ENCODE data around the gene GNAQ. TPM values are rescaled to one million over a fixed set of nuclear protein-coding genes. Genes with fewer than 3 reads are reported as not detected.

The GNAQ gene
- total and polyA plus RNA-seq, 2 experiments from 2014 or later: 21.1 to 43.1 TPM

DNA sequence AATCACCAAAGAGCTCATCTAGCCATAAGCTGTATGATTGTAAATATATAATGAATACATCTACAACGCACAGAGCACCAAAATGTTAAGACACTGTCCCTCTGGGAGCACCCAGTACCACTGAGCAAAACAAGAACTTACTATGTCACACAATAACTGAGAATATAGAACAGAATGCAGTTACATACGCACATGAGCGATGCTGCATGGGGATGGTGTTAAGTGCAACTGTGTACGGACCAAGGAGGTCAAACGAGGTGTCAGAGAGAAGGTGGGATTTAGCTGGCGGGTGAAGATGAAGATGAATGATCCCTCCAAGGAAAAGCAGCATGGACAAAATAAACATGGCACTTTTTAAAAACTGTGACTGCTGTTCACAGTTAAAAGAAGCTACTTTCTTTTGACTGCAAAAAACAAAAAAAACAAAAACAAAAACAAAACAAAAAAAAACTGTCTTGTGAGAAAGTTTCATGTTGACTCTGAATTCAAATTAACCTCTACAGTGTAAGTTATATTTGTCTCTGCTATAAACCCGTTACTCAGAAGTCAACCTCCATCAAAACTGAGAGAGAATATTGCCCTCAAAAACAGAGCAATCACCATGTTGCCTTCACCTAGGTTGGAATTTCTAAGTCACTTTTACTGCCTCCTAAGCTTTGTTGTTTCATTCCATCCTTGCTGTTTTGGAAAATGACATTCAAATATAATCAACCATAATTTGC is 213.9 kb downstream of the GNAQ start:
- Histone ChIP-seq H3K4me2 (no peak overlapping the region), H3F3A (replicated peaks; ENCODE audit: low read depth) (no peaks in the 10 kb centered on the region), H3K4me1 (ENCODE audit: insufficient read depth) (no peaks in the 10 kb centered on the region), H3K79me2 (replicated peaks; ENCODE audit: insufficient read depth) (no peaks in the 10 kb centered on the region), H3K9me2 (ENCODE audit: insufficient read depth) (no peaks in the 10 kb centered on the region), H3K4me3 (no peak overlapping the region), H2AFZ (no peak overlapping the region), H3K27ac (ENCODE audit: low read depth) (no peak overlapping the region), H4K20me1 (replicated peaks; ENCODE audit: insufficient read depth) (no peaks in the 10 kb centered on the region), H3K36me3 (ENCODE audit: insufficient read depth) (no peaks in the 10 kb centered on the region), H3K27me3 (ENCODE audit: insufficient read depth) (no peaks in the 10 kb centered on the region)
- Mint-ChIP-seq H3K27me3 (ENCODE audit: insufficient read depth, low read depth, poor library complexity) (no peaks in the 10 kb centered on the region), H3K36me3 (ENCODE audit: low read depth) (no peaks in the 10 kb centered on the region), H3K27ac (no peak overlapping the region), H3K4me3 (no peak overlapping the region), H3K4me1 (peaks cover 2% of the 10 kb centered on the region; the same call in 1 of the 3 replicates), H3K9me3 (no peaks in the 10 kb centered on the region)
- ATAC-seq (no peak), DNase-seq (ENCODE audit: low spot score) (no peak)
- TF ChIP-seq ZNF462 (CRISPR knock-in tag; IDR thresholded peaks at IDR 0.05) (no peak), POLR2AphosphoS5 (IDR thresholded peaks at IDR 0.05; ENCODE audit: low read depth) (no peak), CTCF (conservative IDR thresholded peaks at IDR 0.05; ENCODE audit: low read depth in 2 of 2) (no peak), STAT1 (IDR thresholded peaks at IDR 0.05; ENCODE audit: unreplicated experiment) (no peak), ZNF331 (CRISPR knock-in tag; IDR thresholded peaks at IDR 0.05; ENCODE audit: low read depth) (no peak), ZNF114 (CRISPR knock-in tag; IDR thresholded peaks at IDR 0.05) (no peak), ETS1 (IDR thresholded peaks at IDR 0.05) (no peak), CREB1 (CRISPR knock-in tag; IDR thresholded peaks at IDR 0.05; ENCODE audit: low read depth) (no peak), JUNB (IDR thresholded peaks at IDR 0.05; ENCODE audit: unreplicated experiment) (no peak), NANOG (IDR thresholded peaks at IDR 0.05; ENCODE audit: borderline replicate concordance) (no peak), EZH2 (IDR thresholded peaks at IDR 0.05; ENCODE audit: low read depth, unreplicated experiment) (no peak), EZH2phosphoT487 (IDR thresholded peaks at IDR 0.05; ENCODE audit: unreplicated experiment) (no peak)
- TF ChIP-seq, protein P1, sequence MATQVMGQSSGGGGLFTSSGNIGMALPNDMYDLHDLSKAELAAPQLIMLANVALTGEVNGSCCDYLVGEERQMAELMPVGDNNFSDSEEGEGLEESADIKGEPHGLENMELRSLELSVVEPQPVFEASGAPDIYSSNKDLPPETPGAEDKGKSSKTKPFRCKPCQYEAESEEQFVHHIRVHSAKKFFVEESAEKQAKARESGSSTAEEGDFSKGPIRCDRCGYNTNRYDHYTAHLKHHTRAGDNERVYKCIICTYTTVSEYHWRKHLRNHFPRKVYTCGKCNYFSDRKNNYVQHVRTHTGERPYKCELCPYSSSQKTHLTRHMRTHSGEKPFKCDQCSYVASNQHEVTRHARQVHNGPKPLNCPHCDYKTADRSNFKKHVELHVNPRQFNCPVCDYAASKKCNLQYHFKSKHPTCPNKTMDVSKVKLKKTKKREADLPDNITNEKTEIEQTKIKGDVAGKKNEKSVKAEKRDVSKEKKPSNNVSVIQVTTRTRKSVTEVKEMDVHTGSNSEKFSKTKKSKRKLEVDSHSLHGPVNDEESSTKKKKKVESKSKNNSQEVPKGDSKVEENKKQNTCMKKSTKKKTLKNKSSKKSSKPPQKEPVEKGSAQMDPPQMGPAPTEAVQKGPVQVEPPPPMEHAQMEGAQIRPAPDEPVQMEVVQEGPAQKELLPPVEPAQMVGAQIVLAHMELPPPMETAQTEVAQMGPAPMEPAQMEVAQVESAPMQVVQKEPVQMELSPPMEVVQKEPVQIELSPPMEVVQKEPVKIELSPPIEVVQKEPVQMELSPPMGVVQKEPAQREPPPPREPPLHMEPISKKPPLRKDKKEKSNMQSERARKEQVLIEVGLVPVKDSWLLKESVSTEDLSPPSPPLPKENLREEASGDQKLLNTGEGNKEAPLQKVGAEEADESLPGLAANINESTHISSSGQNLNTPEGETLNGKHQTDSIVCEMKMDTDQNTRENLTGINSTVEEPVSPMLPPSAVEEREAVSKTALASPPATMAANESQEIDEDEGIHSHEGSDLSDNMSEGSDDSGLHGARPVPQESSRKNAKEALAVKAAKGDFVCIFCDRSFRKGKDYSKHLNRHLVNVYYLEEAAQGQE (IDR thresholded peaks at IDR 0.05; ENCODE audit: unreplicated experiment): no peak
